ENCODE data around the gene UBALD2.

UBALD2 gene

GRCh38 chr17:76272541-76273444 lies 7.6 kb downstream of the UBALD2 start:
- DNase-seq (ENCODE audit: low read depth): no peak
- H3K4me3 ChIP-seq (ENCODE audit: low read length): no peak overlapping the region
- TF ChIP-seq, protein P1, sequence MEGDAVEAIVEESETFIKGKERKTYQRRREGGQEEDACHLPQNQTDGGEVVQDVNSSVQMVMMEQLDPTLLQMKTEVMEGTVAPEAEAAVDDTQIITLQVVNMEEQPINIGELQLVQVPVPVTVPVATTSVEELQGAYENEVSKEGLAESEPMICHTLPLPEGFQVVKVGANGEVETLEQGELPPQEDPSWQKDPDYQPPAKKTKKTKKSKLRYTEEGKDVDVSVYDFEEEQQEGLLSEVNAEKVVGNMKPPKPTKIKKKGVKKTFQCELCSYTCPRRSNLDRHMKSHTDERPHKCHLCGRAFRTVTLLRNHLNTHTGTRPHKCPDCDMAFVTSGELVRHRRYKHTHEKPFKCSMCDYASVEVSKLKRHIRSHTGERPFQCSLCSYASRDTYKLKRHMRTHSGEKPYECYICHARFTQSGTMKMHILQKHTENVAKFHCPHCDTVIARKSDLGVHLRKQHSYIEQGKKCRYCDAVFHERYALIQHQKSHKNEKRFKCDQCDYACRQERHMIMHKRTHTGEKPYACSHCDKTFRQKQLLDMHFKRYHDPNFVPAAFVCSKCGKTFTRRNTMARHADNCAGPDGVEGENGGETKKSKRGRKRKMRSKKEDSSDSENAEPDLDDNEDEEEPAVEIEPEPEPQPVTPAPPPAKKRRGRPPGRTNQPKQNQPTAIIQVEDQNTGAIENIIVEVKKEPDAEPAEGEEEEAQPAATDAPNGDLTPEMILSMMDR (IDR thresholded peaks at IDR 0.05; ENCODE audit: insufficient read depth, low read depth, low read length, missing control alignments): no peak

DNA sequence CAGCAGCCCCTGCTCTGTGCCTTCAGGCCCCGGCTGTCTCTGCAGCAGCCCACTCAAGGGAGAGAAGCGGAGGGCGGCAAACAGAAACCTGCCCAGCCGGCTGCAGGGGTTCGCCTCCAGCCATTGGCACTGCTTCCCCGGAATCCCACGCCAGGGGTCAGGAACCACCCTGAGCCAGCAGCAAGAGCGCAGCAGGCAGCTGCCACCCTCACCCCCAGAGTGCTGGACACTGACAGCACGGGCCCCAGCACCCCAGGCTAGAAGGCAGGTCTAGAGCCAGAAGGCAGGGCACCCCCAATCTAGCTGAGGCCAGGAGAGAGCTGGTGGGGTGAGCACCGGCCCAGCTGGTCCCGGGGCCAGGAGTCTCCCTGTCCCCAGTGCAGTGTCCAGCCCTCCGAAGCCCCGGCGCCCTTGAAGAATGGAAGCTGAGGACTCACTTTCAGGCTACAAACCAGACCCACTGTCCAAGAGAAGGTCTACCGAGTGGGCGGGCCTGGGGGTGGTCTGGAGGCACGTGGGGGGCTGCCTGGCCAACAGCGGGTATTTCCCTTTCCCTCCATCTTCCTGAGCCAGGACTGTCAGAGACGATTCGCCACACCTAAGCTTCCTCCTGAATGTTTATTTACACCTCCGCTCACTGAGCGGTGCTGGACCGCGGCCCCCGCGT lies 8.4 kb downstream of the UBALD2 start:
- no peak for DNase-seq (ENCODE audit: low read depth)
- TF ChIP-seq, protein P1 (IDR thresholded peaks at IDR 0.05; ENCODE audit: insufficient read depth, low read depth, low read length, missing control alignments): no peak
- H3K4me3 ChIP-seq (ENCODE audit: low read length): no peak overlapping the region

DNA sequence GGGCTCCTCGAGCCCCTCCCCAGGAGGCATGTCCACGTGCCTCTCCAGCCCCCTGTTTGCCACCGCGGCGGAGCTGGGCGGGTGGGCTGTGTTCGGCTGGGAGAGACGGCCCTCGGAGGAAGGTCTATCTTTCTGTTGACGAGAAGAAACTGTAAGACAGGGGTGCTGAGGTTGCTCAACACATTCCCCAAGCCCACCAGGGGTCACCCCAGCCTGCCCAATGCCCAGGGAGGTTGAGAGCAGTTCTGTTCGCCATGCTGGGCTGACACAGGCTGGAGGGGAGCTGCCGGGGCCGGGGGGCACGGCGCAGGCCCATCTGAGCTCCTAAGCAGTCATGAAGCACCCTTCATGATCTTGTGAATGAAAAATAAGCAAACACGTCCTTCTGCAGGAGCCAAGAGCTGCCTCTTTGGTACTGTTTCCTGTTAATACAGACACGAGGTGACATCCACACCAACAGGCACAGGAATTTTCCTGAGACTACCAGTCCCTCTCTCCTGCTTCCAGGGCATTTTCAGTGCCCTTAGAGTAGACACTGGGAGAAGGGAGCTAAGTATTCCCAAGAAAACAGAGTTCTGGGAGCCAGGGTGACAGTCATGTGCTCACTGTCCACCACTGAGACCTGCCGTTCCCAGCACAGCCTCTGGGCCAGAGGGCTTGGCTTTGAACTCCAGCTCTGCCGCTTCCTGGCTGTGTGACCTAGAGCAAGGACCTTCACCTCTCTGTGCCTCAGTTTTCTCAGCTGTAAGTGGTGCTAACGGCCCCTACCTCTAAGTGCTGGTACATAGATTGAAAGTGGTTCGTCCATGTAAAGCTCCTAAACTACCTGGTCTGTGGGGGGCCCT lies 9.2 kb downstream of the UBALD2 start:
- no peak for DNase-seq (ENCODE audit: low read depth)
- H3K4me3 ChIP-seq (ENCODE audit: low read length): no peak overlapping the region
- TF ChIP-seq, protein P1 (IDR thresholded peaks at IDR 0.05; ENCODE audit: insufficient read depth, low read depth, low read length, missing control alignments): no peak

GRCh38 chr17:76275382-76276068 lies 10.4 kb downstream of the UBALD2 start:
- H3K4me3 ChIP-seq (ENCODE audit: low read length): no peak overlapping the region
- TF ChIP-seq, protein P1 (IDR thresholded peaks at IDR 0.05; ENCODE audit: insufficient read depth, low read depth, low read length, missing control alignments): no peak
- no peak for DNase-seq (ENCODE audit: low read depth)

DNA sequence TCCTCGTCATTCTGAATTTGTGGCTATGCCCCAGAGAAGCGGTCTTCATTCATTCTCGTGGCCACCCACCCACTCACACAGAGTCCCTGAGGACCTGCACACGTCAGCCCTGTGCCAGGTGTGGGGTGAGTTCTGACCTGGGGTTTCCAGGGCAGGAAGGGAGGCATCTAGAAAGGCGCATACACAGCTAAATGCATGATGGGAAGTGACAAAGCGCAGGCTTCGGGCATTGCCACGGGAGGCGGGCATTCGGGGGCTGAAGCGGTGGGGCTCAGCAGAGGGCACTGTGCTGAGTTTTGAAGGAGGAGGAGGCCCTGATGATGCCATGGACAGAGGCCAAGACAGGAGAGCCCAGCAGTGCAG lies 10.9 kb downstream of the UBALD2 start:
- H3K4me3 ChIP-seq (ENCODE audit: low read length): no peak overlapping the region
- TF ChIP-seq, protein P1 (IDR thresholded peaks at IDR 0.05; ENCODE audit: insufficient read depth, low read depth, low read length, missing control alignments): no peak
- DNase-seq (ENCODE audit: low read depth): no peak
